Ishikawa (cell line): ENCODE results near the gene TTC8.

Experiments used
- EP300 ChIP-seq: IDR thresholded peaks from 2 replicates; pipeline ENCODE4 v1.6.1; 2012; ENCODE audit warnings: borderline replicate concordance
- FOXM1 ChIP-seq: IDR thresholded peaks from 2 replicates; pipeline ENCODE4 v1.6.1; 2012; ENCODE audit warnings: low read depth, borderline replicate concordance
- NFIC ChIP-seq: IDR thresholded peaks from 2 replicates; pipeline ENCODE4 v1.6.1; 2012
- TCF12 ChIP-seq: IDR thresholded peaks from 2 replicates; pipeline ENCODE4 v1.6.1; 2012; ENCODE audit warnings: low read depth
- YY1 ChIP-seq: IDR thresholded peaks from 2 replicates; pipeline ENCODE4 v1.6.1; 2012; ENCODE audit warnings: low read depth
- TF ChIP-seq, protein P1 (sequence below): IDR thresholded peaks from 2 replicates; pipeline ENCODE4 v1.6.1; 2012; ENCODE audit warnings: low read depth, mild to moderate bottlenecking
- TF ChIP-seq, protein P2 (sequence below): IDR thresholded peaks from 2 replicates; pipeline ENCODE4 v1.6.1; 2012

DNA sequence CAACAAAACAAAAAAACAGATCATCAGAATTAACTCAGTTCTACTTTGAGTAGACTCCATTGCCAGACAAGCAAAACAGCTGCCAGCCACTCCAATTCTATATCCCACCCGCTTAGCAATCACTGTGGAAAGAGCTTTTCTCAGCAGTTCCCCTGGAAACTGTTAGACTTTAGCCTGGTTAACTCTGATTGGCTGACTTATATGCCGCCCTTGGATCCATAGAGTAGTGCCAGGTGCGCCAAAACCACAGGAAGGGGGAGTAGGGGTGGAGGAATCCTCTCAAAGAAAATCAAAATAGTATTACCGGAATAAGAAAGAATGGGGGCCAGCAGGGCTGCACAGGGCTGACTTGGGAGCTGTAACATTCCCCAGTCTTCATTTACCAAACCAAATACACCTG is 26.3 kb upstream of the TTC8 start:
- no peak for TF ChIP-seq YY1
- TF ChIP-seq NFIC: no peak
- no peak for TF ChIP-seq EP300
- no peak for TF ChIP-seq TCF12
- TF ChIP-seq FOXM1: no peak
- TF ChIP-seq, protein P1, sequence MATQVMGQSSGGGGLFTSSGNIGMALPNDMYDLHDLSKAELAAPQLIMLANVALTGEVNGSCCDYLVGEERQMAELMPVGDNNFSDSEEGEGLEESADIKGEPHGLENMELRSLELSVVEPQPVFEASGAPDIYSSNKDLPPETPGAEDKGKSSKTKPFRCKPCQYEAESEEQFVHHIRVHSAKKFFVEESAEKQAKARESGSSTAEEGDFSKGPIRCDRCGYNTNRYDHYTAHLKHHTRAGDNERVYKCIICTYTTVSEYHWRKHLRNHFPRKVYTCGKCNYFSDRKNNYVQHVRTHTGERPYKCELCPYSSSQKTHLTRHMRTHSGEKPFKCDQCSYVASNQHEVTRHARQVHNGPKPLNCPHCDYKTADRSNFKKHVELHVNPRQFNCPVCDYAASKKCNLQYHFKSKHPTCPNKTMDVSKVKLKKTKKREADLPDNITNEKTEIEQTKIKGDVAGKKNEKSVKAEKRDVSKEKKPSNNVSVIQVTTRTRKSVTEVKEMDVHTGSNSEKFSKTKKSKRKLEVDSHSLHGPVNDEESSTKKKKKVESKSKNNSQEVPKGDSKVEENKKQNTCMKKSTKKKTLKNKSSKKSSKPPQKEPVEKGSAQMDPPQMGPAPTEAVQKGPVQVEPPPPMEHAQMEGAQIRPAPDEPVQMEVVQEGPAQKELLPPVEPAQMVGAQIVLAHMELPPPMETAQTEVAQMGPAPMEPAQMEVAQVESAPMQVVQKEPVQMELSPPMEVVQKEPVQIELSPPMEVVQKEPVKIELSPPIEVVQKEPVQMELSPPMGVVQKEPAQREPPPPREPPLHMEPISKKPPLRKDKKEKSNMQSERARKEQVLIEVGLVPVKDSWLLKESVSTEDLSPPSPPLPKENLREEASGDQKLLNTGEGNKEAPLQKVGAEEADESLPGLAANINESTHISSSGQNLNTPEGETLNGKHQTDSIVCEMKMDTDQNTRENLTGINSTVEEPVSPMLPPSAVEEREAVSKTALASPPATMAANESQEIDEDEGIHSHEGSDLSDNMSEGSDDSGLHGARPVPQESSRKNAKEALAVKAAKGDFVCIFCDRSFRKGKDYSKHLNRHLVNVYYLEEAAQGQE: no peak
- TF ChIP-seq, protein P2, sequence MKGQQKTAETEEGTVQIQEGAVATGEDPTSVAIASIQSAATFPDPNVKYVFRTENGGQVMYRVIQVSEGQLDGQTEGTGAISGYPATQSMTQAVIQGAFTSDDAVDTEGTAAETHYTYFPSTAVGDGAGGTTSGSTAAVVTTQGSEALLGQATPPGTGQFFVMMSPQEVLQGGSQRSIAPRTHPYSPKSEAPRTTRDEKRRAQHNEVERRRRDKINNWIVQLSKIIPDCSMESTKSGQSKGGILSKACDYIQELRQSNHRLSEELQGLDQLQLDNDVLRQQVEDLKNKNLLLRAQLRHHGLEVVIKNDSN: no peak
